Stimulated activated CD8-positive, alpha-beta memory T cell treated with anti-CD3 and anti-CD28 coated beads, Interleukin-12 subunit alpha, Interleukin-12 subunit beta, amount 100 ng/mL, for 1 hour (primary cell): Measurements from ENCODE around the gene GOLGA8J.
"Not testable (repeated sequence)": the region's sequence is repeated elsewhere in the genome, so short reads cannot be mapped to it uniquely, and the experiment has no call there.

ENCODE experiments used
- DNase-seq: peaks from one replicate; pipeline ENCODE4 v3.0.0-alpha.2; 2020; ENCODE audit warnings: low read depth

The GOLGA8J gene

GRCh38 chr15:30080816-30081215 lies 1.9 kb upstream of the GOLGA8J start:
- DNase-seq, result not testable (repeated sequence)

- DNase-seq, result not testable (repeated sequence)
Observed at GRCh38 chr15:30097827-30098226, 15.1 kb downstream of the GOLGA8J start.

DNA sequence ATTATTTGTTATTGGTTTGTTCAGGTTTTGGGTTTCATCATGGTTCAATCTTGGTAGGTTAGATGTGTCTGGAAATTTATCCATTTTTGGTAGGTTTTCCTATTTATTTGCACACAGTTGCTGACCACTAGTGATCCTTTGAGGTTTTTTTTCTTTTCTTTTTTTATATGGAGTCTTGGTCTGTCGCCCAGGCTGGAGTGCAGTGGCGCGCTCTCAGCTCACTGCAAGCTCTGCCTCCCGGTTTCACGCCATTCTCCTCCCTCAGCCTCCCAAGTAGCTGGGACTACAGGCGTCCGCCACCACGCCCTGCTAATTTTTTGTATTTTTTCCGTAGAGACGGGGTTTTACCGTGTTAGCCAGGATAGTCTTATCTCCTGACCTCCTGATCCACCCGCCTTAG lies 20.1 kb downstream of the GOLGA8J start:
- not testable (repeated sequence) for DNase-seq

DNA sequence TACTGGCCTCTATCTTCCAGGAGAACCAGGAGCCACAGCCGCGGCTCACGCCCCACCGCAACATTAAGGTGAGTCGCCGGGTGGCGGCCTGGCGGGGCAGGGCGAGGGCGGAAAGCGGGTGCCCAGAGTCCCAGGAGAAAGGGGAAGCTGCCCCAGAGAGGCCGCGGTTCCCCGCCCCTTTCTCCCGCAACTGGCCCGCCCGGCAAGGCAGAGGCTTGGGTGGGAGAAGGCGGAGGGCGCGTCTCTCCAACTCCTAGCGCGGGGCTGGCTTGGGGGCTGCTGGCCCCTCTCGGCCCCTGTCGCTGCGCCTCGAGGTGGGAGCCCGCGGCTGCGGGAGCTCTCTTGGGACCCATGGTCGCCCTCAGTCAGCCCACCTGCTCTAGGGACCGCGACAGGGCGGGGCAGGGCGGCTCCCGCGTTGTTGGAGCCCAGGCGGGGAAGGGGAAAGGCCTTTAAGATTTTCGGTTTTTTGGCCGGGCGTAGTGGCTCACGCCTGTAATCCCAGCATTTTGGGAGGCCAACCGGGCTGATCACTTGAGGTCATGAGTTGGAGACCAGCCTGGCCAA lies 21.3 kb downstream of the GOLGA8J start:
- not testable (repeated sequence) for DNase-seq

DNA sequence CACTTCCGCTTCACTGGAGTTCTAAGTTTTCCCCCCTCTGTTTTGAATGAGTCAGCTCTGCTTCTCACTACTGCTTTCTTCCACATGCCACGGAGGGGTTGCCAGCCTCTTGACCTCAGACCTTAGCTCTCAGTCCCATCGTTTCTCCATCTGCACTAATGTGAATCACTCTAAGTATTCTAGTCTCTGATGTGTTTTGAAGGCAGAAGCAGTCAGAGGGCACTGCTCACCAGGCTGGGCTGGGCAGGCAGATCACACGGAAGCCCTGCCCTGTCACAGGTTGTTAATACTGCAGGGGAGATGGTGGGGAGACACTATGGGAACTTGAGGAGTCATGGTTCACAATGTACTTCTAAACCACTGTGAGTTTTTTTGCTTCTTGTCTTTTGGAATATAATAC lies 27.8 kb downstream of the GOLGA8J start:
- not testable (repeated sequence) for DNase-seq

DNA sequence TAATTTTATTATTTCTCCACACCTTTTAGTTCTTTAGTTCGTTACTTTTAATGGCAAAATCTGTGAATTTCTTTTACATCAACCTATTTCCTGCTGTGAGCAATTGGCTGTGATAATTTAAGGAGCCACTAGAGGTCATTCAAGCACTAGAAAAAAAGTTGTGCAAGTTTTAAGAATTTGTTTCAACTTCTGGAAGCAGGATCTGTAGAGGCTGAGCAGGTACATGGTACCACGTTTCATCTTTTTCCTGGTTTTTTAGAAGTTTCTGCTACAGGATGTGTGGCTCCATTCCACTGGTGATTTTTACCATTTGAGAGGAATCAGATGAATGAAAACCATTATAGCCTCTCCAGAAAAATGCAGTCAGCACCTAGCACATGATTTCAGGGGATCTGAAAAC lies 47.3 kb downstream of the GOLGA8J start:
- not testable (repeated sequence) for DNase-seq

GRCh38 chr15:30134751-30135150 lies 52.0 kb downstream of the GOLGA8J start, which contains the start of gene GOLGA8T:
GOLGA8T (plus strand) TSS chr15:30135051; CDS start chr15:30135149, 98 bp downstream.
- DNase-seq, result not testable (repeated sequence)
